HepG2 (cell line): ENCODE measurements around the gene ELAC2. TPM values are rescaled to one million over a fixed set of nuclear protein-coding genes. Genes with fewer than 3 reads are reported as not detected.

ENCODE experiments used
- ATAC-seq: fragments of 200-7000 bp; cut with Tn5 transposase; 3 replicates; pipeline ENCODE4 v1.9.1; 2020; ENCODE audit warnings: mild to moderate bottlenecking, moderate library complexity
- BruUV-seq: library from RNA; stranded (reverse); fragments of 400-500 nt; replicated peaks from 2 replicates; lab custom pipeline; 2021; lab: Mats Ljungman, UMichigan
- CTCF ChIA-PET: fragments of 300-600 bp; formaldehyde crosslinking; extraction: SDS; loops from one replicate; lab custom pipeline; 2021; ENCODE audit warnings: low total read pairs, inconsistent platforms, low intra/inter-chr PET ratio; lab: Yijun Ruan, JAX
- POLR2A ChIA-PET: fragments of 350-600 bp; sonication (Branson Sonifier 250); formaldehyde crosslinking; loops from one replicate; lab custom pipeline; 2020; ENCODE audit warnings: antibody characterized with exemption, inconsistent platforms; lab: Yijun Ruan, JAX
- DNase-seq: peaks from one replicate; pipeline ENCODE4 v3.0.0-alpha.2; 2015; ENCODE audit warnings: low spot score
- FAIRE-seq: peaks from 3 replicates; lab custom pipeline; 2011; peaks lifted over from hg19 to GRCh38; lab: Jason Lieb, UNC
- H2AFZ ChIP-seq: one replicate; pipeline ENCODE4 v1.6.1; 2011; ENCODE audit warnings: low read length, inconsistent platforms
- H3K27ac ChIP-seq: fragments of 300-600 bp; 3 replicates; pipeline ENCODE4 v1.8.0; 2011; ENCODE audit warnings: mixed run types, mild to moderate bottlenecking, mixed read lengths, low read length, inconsistent platforms; ENCODE audit not compliant: insufficient read depth; ENCODE audit errors: extremely low read length
- H3K27me3 ChIP-seq, 2 experiments: fragments of 200-600 bp in 1 of 2; 2 replicates in 1 of 2; 3 replicates in 1 of 2; pipeline versions ENCODE4 v1.6.0 to v1.8.0; 2011; ENCODE audit warnings: low read length in 2 of 2, mild to moderate bottlenecking in 2 of 2, moderate library complexity in 2 of 2, inconsistent platforms in 1 of 2; ENCODE audit not compliant: insufficient read depth in 2 of 2, control insufficient read depth in 1 of 2
- H3K36me3 ChIP-seq, 2 experiments: fragments of 200-600 bp in 1 of 2; replicated peaks in 1 of 2; 2 replicates in 1 of 2; 3 replicates in 1 of 2; pipeline versions ENCODE4 v1.5.1 to v1.8.0; 2011; ENCODE audit warnings: low read length in 2 of 2, inconsistent platforms in 1 of 2; ENCODE audit not compliant: insufficient read depth in 2 of 2, control insufficient read depth in 1 of 2
- H3K4me1 ChIP-seq: 2 replicates; pipeline ENCODE4 v1.5.1; 2012; ENCODE audit warnings: low read length, inconsistent platforms; ENCODE audit not compliant: insufficient read depth
- H3K4me2 ChIP-seq: 2 replicates; pipeline ENCODE4 v1.6.0; 2011; ENCODE audit warnings: low read depth, low read length, inconsistent platforms
- H3K4me3 ChIP-seq, 3 experiments: fragments of 200-600 bp in 1 of 3; sonication (generic), shearing (Covaris generic) in 1 of 3; replicated peaks in 1 of 3; 2 replicates each; pipeline ENCODE4 v1.5.1; 2011 to 2016; ENCODE audit warnings: low read length in 3 of 3, inconsistent platforms in 2 of 3, low read depth in 2 of 3, mild to moderate bottlenecking in 2 of 3, control low read depth in 1 of 3, mixed read lengths in 1 of 3; ENCODE audit not compliant: insufficient read depth in 1 of 3
- H3K79me2 ChIP-seq: one replicate; pipeline ENCODE4 v1.6.1; 2011; ENCODE audit warnings: low read length, inconsistent platforms; ENCODE audit not compliant: insufficient read depth
- H3K9ac ChIP-seq: 2 replicates; pipeline ENCODE4 v1.6.0; 2011; ENCODE audit warnings: mild to moderate bottlenecking, low read depth, low read length, inconsistent platforms; ENCODE audit not compliant: insufficient read depth
- H3K9me3 ChIP-seq: 2 replicates; pipeline ENCODE4 v1.5.1; 2012; ENCODE audit warnings: mild to moderate bottlenecking, low read length
- H4K20me1 ChIP-seq: 2 replicates; pipeline ENCODE4 v1.6.0; 2011; ENCODE audit warnings: inconsistent platforms, mild to moderate bottlenecking, low read length, moderate library complexity; ENCODE audit not compliant: insufficient read depth
- ARNT ChIP-seq: fragments of 450-650 bp; IDR thresholded peaks from 2 replicates; pipeline ENCODE4 v1.6.1; 2017
- SP4 ChIP-seq: sonication (generic); formaldehyde crosslinking; IDR thresholded peaks from 2 replicates; pipeline ENCODE4 v1.8.1; 2023; ENCODE audit warnings: mild to moderate bottlenecking, missing genetic modification reagents
- ZC3H4 ChIP-seq: sonication (generic); formaldehyde crosslinking; IDR thresholded peaks from 2 replicates; pipeline ENCODE4 v1.4.0; 2020; ENCODE audit warnings: missing genetic modification reagents, borderline replicate concordance
- ZNF101 ChIP-seq: sonication (generic); formaldehyde crosslinking; IDR thresholded peaks from 2 replicates; pipeline ENCODE4 v1.4.0; 2020; ENCODE audit warnings: mild to moderate bottlenecking, low read depth, missing genetic modification reagents, borderline replicate concordance
- WGBS: methylation state at CpG from one replicate; pipeline ENCODE4 v1.1.6; 2017; ENCODE audit warnings: low lambda C conversion rate; 5-methylcytosine and 5-hydroxymethylcytosine counted together
- in situ Hi-C: cut with HindIII; loops from 2 replicates; pipeline ENCODE4 v1.10.0; 2017; ENCODE audit warnings: low pct_unique_long_range_greater_than_20kb; ENCODE audit not compliant: extremely low pct_ligation_motif_present
- intact Hi-C: fragments of 100-400 bp; cut with micrococcal nuclease; formaldehyde crosslinking; loops from one replicate; pipeline ENCODE4 v1.10.0; 2022; ENCODE audit not compliant: unreplicated experiment
- polyA plus RNA-seq, 8 experiments: library from polyadenylated mRNA; depleted of rRNA in 3 of 8; stranded (reverse) in 7 of 8; unstranded in 1 of 8; fragments of >200 nt; fragmentation: Illumina TruSeq in 4 of 8; extraction: Trizol in 4 of 8; gene quantifications; 2 replicates each; pipeline versions ENCODE4 v1.2.1 to v1.2.3, GENCODE V29; 2011 to 2016; ENCODE audit warnings: low read depth in 4 of 8, missing spikeins in 1 of 8, mixed read lengths in 1 of 8; ENCODE audit not compliant: insufficient read depth in 1 of 8
- total RNA-seq, 5 experiments: library from RNA; depleted of rRNA; stranded (reverse); fragments of >200 nt; fragmentation: Illumina TruSeq; extraction: Trizol; gene quantifications; 2 replicates each; pipeline ENCODE4 v1.2.3, GENCODE V29; 2016; ENCODE audit warnings: low read depth in 1 of 5

ELAC2 gene
- total and polyA plus RNA-seq, 2 of the 13 experiments (the other 11 are each of a cell fraction or from before 2014, with no cell fraction given), result 35.6 to 50.4 TPM

DNA sequence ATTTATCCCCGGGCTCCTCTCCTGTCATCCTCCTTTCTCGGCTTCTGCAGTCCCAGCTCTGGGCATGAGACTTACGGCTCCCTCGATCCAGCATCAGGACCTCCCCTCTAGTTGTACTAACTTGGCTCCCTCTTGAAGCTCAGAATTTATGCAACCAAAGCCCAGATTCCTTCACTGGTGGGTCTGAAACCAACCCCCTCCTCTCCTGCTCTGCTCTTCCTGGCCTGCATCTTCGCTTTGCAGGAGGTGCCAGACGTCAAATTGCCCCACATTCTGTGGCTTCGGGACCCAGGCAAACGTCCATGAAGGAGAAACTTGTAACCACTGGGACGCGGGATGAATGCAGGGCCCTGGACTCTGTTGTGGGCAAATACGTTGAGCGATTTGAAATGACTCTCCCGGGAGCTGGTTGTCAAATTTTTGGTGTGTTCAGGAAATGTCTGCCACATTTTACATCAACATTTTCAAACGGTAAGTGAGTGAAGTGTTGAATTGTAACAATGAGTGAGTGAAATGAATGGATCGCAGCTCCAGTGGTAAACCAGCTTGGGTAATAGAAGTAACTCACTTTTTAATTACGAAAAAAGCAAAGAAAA lies 29.3 kb upstream of the ELAC2 start:
- TF ChIP-seq ARNT, result no peak
- no peak for TF ChIP-seq ZNF101 (CRISPR knock-in tag)
- H3K4me1 ChIP-seq, result no peaks in the 10 kb centered on the region
- H4K20me1 ChIP-seq, result no peaks in the 10 kb centered on the region
- ChIA-PET CTCF (no interaction called here), POLR2A (no interaction called here)
- no peak overlapping the region for H2AFZ ChIP-seq
- in situ Hi-C loops (no loop called here), intact Hi-C loops (no loop called here)
- H3K9me3 ChIP-seq, result no peaks in the 10 kb centered on the region
- no peak overlapping the region for H3K27ac ChIP-seq
- DNase-seq (no peak), ATAC-seq (no peak), FAIRE-seq (no peak)
- no peaks in the 10 kb centered on the region for H3K79me2 ChIP-seq
- no peak overlapping the region for H3K4me2 ChIP-seq
- H3K27me3 ChIP-seq, result peaks cover 0 to 32% of the 10 kb centered on the region in 2 experiments; a peak in 4 of 5 replicates
- no peak overlapping the region for H3K4me3 ChIP-seq
- H3K36me3 ChIP-seq, result no peaks in the 10 kb centered on the region
- 28% methylated on average over 15 of the region's 16 CpGs for WGBS
- BruUV-seq, result no TSS peak
- no peak overlapping the region for H3K9ac ChIP-seq

GRCh38 chr17:13046361-13046760 lies 28.5 kb upstream of the ELAC2 start:
- no peak for FAIRE-seq
- H3K4me2 ChIP-seq, result no peak overlapping the region
- no peak overlapping the region for H3K9ac ChIP-seq
- H3K9me3 ChIP-seq, result no peaks in the 10 kb centered on the region
- BruUV-seq, result no TSS peak
- no peak overlapping the region for H3K27ac ChIP-seq
- no peaks in the 10 kb centered on the region for H3K4me1 ChIP-seq
- H3K79me2 ChIP-seq, result no peaks in the 10 kb centered on the region
- no peak for DNase-seq
- H3K27me3 ChIP-seq, result peaks cover 0 to 36% of the 10 kb centered on the region in 2 experiments; a peak in 4 of 5 replicates
- TF ChIP-seq SP4 (CRISPR knock-in tag), result no peak
- TF ChIP-seq ZC3H4 (CRISPR knock-in tag), result no peak
- WGBS, result 48% methylated on average over 12 of the region's 12 CpGs
- H4K20me1 ChIP-seq, result no peaks in the 10 kb centered on the region
- no peak overlapping the region for H3K4me3 ChIP-seq
- POLR2A ChIA-PET, result no interaction called here
- no peak for ATAC-seq
- intact Hi-C loops (no loop called here), in situ Hi-C loops (no loop called here)
- CTCF ChIA-PET, result no interaction called here
- no peaks in the 10 kb centered on the region for H3K36me3 ChIP-seq
- H2AFZ ChIP-seq, result no peak overlapping the region
